HUES48 (cell line): ENCODE measurements around the gene GPR151.

Experiments
- H3K27ac ChIP-seq: one replicate; pipeline ENCODE4 v1.7.0; 2013; ENCODE audit warnings: low read depth, low read length, inconsistent platforms
- H3K27me3 ChIP-seq: 2 replicates; pipeline ENCODE4 v1.6.1; 2013; ENCODE audit warnings: mild to moderate bottlenecking, low read length; ENCODE audit not compliant: control insufficient read depth, insufficient read depth
- H3K36me3 ChIP-seq: 2 replicates; pipeline ENCODE4 v1.6.1; 2013; ENCODE audit warnings: low read length; ENCODE audit not compliant: control insufficient read depth, insufficient read depth
- H3K4me1 ChIP-seq: 2 replicates; pipeline ENCODE4 v1.6.1; 2013; ENCODE audit warnings: mild to moderate bottlenecking, low read length; ENCODE audit not compliant: control insufficient read depth, insufficient read depth
- H3K4me3 ChIP-seq: 2 replicates; pipeline ENCODE4 v1.5.1; 2013; ENCODE audit warnings: mild to moderate bottlenecking, low read depth, low read length
- H3K9ac ChIP-seq: 2 replicates; pipeline ENCODE4 v1.6.1; 2013; ENCODE audit warnings: mild to moderate bottlenecking, low read depth, low read length, moderate library complexity
- H3K9me3 ChIP-seq: 2 replicates; pipeline ENCODE4 v1.6.1; 2013; ENCODE audit warnings: low read length; ENCODE audit not compliant: control insufficient read depth, insufficient read depth

Gene GPR151

GRCh38 chr5:146482775-146483174 lies 33.2 kb downstream of the GPR151 start:
- Histone ChIP-seq H3K4me1 (no peaks in the 10 kb centered on the region), H3K4me3 (no peak overlapping the region), H3K27ac (no peak overlapping the region), H3K27me3 (no peaks in the 10 kb centered on the region), H3K9ac (no peak overlapping the region), H3K36me3 (peaks cover 95% of the 10 kb centered on the region), H3K9me3 (no peaks in the 10 kb centered on the region)

- Histone ChIP-seq H3K9ac (no peak overlapping the region), H3K36me3 (peaks cover 92% of the 10 kb centered on the region), H3K4me3 (no peak overlapping the region), H3K27ac (no peak overlapping the region), H3K4me1 (no peaks in the 10 kb centered on the region), H3K9me3 (no peaks in the 10 kb centered on the region), H3K27me3 (no peaks in the 10 kb centered on the region)
These were observed 40.1 kb downstream of the GPR151 start for GRCh38 chr5:146475906-146476305.

GRCh38 chr5:146475190-146475780 lies 40.7 kb downstream of the GPR151 start:
- no peaks in the 10 kb centered on the region for H3K27me3 ChIP-seq
- no peak overlapping the region for H3K27ac ChIP-seq
- H3K9ac ChIP-seq: no peak overlapping the region
- H3K36me3 ChIP-seq: peaks cover 92% of the 10 kb centered on the region
- no peaks in the 10 kb centered on the region for H3K4me1 ChIP-seq
- H3K9me3 ChIP-seq: no peaks in the 10 kb centered on the region
- H3K4me3 ChIP-seq: no peak overlapping the region

GRCh38 chr5:146474065-146474464 lies 41.9 kb downstream of the GPR151 start:
- Histone ChIP-seq H3K9ac (no peak overlapping the region), H3K9me3 (no peaks in the 10 kb centered on the region), H3K27ac (no peak overlapping the region), H3K4me3 (no peak overlapping the region), H3K4me1 (no peaks in the 10 kb centered on the region), H3K27me3 (no peaks in the 10 kb centered on the region), H3K36me3 (peaks cover 92% of the 10 kb centered on the region)

- no peak overlapping the region for H3K4me3 ChIP-seq
- no peak overlapping the region for H3K9ac ChIP-seq
- peaks cover 92% of the 10 kb centered on the region for H3K36me3 ChIP-seq
- no peaks in the 10 kb centered on the region for H3K27me3 ChIP-seq
- no peaks in the 10 kb centered on the region for H3K4me1 ChIP-seq
- no peaks in the 10 kb centered on the region for H3K9me3 ChIP-seq
- no peak overlapping the region for H3K27ac ChIP-seq
These were observed 48.2 kb downstream of the GPR151 start for GRCh38 chr5:146467760-146468159.

- Histone ChIP-seq H3K27ac (no peak overlapping the region), H3K36me3 (peaks cover 92% of the 10 kb centered on the region)
These were observed 49.3 kb downstream of the GPR151 start for GRCh38 chr5:146466521-146467349.

GRCh38 chr5:146463446-146463845 lies 52.5 kb downstream of the GPR151 start:
- Histone ChIP-seq H3K9me3 (no peaks in the 10 kb centered on the region), H3K27ac (no peak overlapping the region), H3K36me3 (peaks cover 93% of the 10 kb centered on the region), H3K9ac (no peak overlapping the region), H3K27me3 (no peaks in the 10 kb centered on the region), H3K4me3 (no peak overlapping the region), H3K4me1 (no peaks in the 10 kb centered on the region)

More at GRCh38 chr5:146466521-146467349, 49.3 kb downstream of the GPR151 start:
- no peak overlapping the region for H3K9ac ChIP-seq
- no peaks in the 10 kb centered on the region for H3K4me1 ChIP-seq
- H3K4me3 ChIP-seq: no peak overlapping the region
- no peaks in the 10 kb centered on the region for H3K9me3 ChIP-seq
- no peaks in the 10 kb centered on the region for H3K27me3 ChIP-seq
